Neural cell (in vitro differentiated cells): ENCODE data around the gene CABLES1. TPM values are rescaled to one million over a fixed set of nuclear protein-coding genes. Genes with fewer than 3 reads are reported as not detected.
"Not testable (repeated sequence)": the region's sequence is repeated elsewhere in the genome, so short reads cannot be mapped to it uniquely, and the experiment has no call there.

Experiments used
- H2AFZ ChIP-seq: fragments of 200-600, 300-800 bp; sonication (generic), shearing (Covaris generic); 2 replicates; pipeline ENCODE4 v1.6.0; 2014; ENCODE audit warnings: low read depth, mild to moderate bottlenecking, antibody characterized with exemption, low read length, moderate library complexity
- H3F3A ChIP-seq: fragments of 200-600 bp; shearing (Covaris generic); 2 replicates; pipeline ENCODE4 v1.6.1; 2016; ENCODE audit warnings: mild to moderate bottlenecking, moderate library complexity, mixed read lengths, antibody characterized with exemption, low read length; ENCODE audit not compliant: insufficient read depth, poor library complexity, severe bottlenecking
- H3K27ac ChIP-seq: fragments of 200-600, 300-800 bp; sonication (generic), shearing (Covaris generic); 2 replicates; pipeline ENCODE4 v1.5.1; 2014; ENCODE audit warnings: mild to moderate bottlenecking, low read length, moderate library complexity
- H3K27me3 ChIP-seq: fragments of 300-800, 200-600 bp; sonication (generic), shearing (Covaris generic); 2 replicates; pipeline ENCODE4 v1.6.0; 2014; ENCODE audit warnings: mild to moderate bottlenecking, low read depth, low read length, moderate library complexity; ENCODE audit not compliant: insufficient read depth
- H3K36me3 ChIP-seq: fragments of 300-800, 200-600 bp; sonication (generic), shearing (Covaris generic); 2 replicates; pipeline ENCODE4 v1.5.1; 2014; ENCODE audit warnings: mild to moderate bottlenecking, antibody characterized with exemption, low read length, moderate library complexity; ENCODE audit not compliant: insufficient read depth
- H3K4me2 ChIP-seq: fragments of 300-800, 200-600 bp; sonication (generic), shearing (Covaris generic); 2 replicates; pipeline ENCODE4 v1.6.0; 2014; ENCODE audit warnings: mild to moderate bottlenecking, low read length
- H3K4me3 ChIP-seq: fragments of 300-800, 200-600 bp; sonication (generic), shearing (Covaris generic); 2 replicates; pipeline ENCODE4 v1.5.1; 2014; ENCODE audit warnings: mild to moderate bottlenecking, low read length, moderate library complexity
- H3K79me2 ChIP-seq: fragments of 200-600 bp; shearing (Covaris generic); replicated peaks from 2 replicates; pipeline ENCODE4 v1.6.0; 2014; ENCODE audit warnings: mild to moderate bottlenecking, low read length, moderate library complexity; ENCODE audit not compliant: insufficient read depth
- H3K9ac ChIP-seq: fragments of 300-800, 200-600 bp; sonication (generic), shearing (Covaris generic); 2 replicates; pipeline ENCODE4 v1.6.1; 2016; ENCODE audit warnings: mild to moderate bottlenecking, low read length, mixed read lengths
- H3K9me2 ChIP-seq: fragments of 200-600 bp; shearing (Covaris generic); 2 replicates; pipeline ENCODE4 v1.6.1; 2016; ENCODE audit warnings: mild to moderate bottlenecking, low read length, mixed read lengths; ENCODE audit not compliant: insufficient read depth
- H3K9me3 ChIP-seq: fragments of 200-600, 300-800 bp; sonication (generic), shearing (Covaris generic); 2 replicates; pipeline ENCODE4 v1.6.1; 2016; ENCODE audit warnings: mild to moderate bottlenecking, mixed run types, low read length, moderate library complexity, mixed read lengths
- H4K20me1 ChIP-seq: fragments of 200-600 bp; shearing (Covaris generic); 2 replicates; pipeline ENCODE4 v1.6.1; 2016; ENCODE audit warnings: mild to moderate bottlenecking, mixed run types; ENCODE audit not compliant: insufficient read depth
- EP300 ChIP-seq: fragments of 450-650 bp; conservative IDR thresholded peaks from 2 replicates; pipeline ENCODE4 v1.6.1; 2014; ENCODE audit warnings: antibody characterized with exemption, mild to moderate bottlenecking, moderate library complexity; ENCODE audit not compliant: poor library complexity, severe bottlenecking
- EZH2 ChIP-seq: fragments of 200-600, 300-800 bp; shearing (Covaris generic), sonication (generic); IDR thresholded peaks from 2 replicates; pipeline ENCODE4 v1.6.1; 2014; ENCODE audit warnings: antibody characterized with exemption, low read length, borderline replicate concordance, mild to moderate bottlenecking; ENCODE audit not compliant: insufficient read depth, poor library complexity, severe bottlenecking
- MXI1 ChIP-seq: fragments of 450-650 bp; conservative IDR thresholded peaks from 2 replicates; pipeline ENCODE4 v1.6.1; 2014; ENCODE audit warnings: antibody characterized with exemption, mild to moderate bottlenecking; ENCODE audit not compliant: poor library complexity, severe bottlenecking
- POLR2AphosphoS5 ChIP-seq: IDR thresholded peaks from 2 replicates; pipeline ENCODE4 v1.6.1; 2012
- RAD21 ChIP-seq: fragments of 450-650 bp; conservative IDR thresholded peaks from 2 replicates; pipeline ENCODE4 v1.6.1; 2014; ENCODE audit warnings: antibody characterized with exemption, mild to moderate bottlenecking, moderate library complexity
- SMC3 ChIP-seq: fragments of 450-650 bp; conservative IDR thresholded peaks from 2 replicates; pipeline ENCODE4 v1.6.1; 2014; ENCODE audit warnings: antibody characterized with exemption, mild to moderate bottlenecking, moderate library complexity; ENCODE audit not compliant: poor library complexity
- TAF1 ChIP-seq: IDR thresholded peaks from 2 replicates; pipeline ENCODE4 v1.6.1; 2012; ENCODE audit warnings: low read depth
- polyA plus RNA-seq: library from polyadenylated mRNA; depleted of rRNA; stranded (reverse); fragments of >200 nt; gene quantifications from 2 replicates; pipeline ENCODE4 v1.2.3, GENCODE V29; 2014
- TF ChIP-seq, protein P1 (sequence below): fragments of 450-650 bp; IDR thresholded peaks from 2 replicates; pipeline ENCODE4 v1.5.1; 2014; ENCODE audit warnings: antibody characterized with exemption, mild to moderate bottlenecking, moderate library complexity; ENCODE audit not compliant: poor library complexity, severe bottlenecking
- TF ChIP-seq, protein P2 (sequence below): IDR thresholded peaks from 2 replicates; pipeline ENCODE4 v1.6.1; 2012; ENCODE audit warnings: borderline replicate concordance

Gene CABLES1
- polyA plus RNA-seq, 1 donor from 2014 or later, result 1.4 TPM

DNA sequence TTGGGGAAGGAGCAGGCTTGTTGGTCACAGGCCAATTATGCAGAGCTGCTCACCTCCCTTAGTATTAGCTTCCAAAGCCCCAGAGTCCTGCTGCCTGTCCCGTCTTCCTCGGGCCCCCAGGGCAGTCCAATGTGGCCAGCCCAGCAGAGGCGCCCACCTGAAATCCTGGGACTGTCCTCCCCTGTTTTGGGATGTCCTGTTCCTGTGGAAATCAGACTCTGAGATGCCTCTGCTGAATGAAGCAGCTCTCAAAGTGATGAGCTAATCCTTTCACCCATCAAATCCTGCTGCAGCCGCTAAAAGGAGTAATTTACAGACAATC, 105.3 kb downstream of the CABLES1 start:
- Histone ChIP-seq H3K27me3 (no peaks in the 10 kb centered on the region), H2AFZ (no peak overlapping the region), H3K4me3 (no peak overlapping the region), H3K27ac (no peak overlapping the region), H3K79me2 (no peaks in the 10 kb centered on the region), H3F3A (no peaks in the 10 kb centered on the region), H3K36me3 (no peaks in the 10 kb centered on the region), H3K9me2 (no peaks in the 10 kb centered on the region), H3K9me3 (no peaks in the 10 kb centered on the region), H3K4me2 (no peak overlapping the region), H4K20me1 (no peaks in the 10 kb centered on the region), H3K9ac (no peak overlapping the region)
- TF ChIP-seq POLR2AphosphoS5, result no peak
- no peak for TF ChIP-seq MXI1
- no peak for TF ChIP-seq TAF1
- no peak for TF ChIP-seq EZH2
- TF ChIP-seq, protein P1, sequence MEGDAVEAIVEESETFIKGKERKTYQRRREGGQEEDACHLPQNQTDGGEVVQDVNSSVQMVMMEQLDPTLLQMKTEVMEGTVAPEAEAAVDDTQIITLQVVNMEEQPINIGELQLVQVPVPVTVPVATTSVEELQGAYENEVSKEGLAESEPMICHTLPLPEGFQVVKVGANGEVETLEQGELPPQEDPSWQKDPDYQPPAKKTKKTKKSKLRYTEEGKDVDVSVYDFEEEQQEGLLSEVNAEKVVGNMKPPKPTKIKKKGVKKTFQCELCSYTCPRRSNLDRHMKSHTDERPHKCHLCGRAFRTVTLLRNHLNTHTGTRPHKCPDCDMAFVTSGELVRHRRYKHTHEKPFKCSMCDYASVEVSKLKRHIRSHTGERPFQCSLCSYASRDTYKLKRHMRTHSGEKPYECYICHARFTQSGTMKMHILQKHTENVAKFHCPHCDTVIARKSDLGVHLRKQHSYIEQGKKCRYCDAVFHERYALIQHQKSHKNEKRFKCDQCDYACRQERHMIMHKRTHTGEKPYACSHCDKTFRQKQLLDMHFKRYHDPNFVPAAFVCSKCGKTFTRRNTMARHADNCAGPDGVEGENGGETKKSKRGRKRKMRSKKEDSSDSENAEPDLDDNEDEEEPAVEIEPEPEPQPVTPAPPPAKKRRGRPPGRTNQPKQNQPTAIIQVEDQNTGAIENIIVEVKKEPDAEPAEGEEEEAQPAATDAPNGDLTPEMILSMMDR, result no peak
- TF ChIP-seq SMC3, result no peak
- TF ChIP-seq, protein P2, sequence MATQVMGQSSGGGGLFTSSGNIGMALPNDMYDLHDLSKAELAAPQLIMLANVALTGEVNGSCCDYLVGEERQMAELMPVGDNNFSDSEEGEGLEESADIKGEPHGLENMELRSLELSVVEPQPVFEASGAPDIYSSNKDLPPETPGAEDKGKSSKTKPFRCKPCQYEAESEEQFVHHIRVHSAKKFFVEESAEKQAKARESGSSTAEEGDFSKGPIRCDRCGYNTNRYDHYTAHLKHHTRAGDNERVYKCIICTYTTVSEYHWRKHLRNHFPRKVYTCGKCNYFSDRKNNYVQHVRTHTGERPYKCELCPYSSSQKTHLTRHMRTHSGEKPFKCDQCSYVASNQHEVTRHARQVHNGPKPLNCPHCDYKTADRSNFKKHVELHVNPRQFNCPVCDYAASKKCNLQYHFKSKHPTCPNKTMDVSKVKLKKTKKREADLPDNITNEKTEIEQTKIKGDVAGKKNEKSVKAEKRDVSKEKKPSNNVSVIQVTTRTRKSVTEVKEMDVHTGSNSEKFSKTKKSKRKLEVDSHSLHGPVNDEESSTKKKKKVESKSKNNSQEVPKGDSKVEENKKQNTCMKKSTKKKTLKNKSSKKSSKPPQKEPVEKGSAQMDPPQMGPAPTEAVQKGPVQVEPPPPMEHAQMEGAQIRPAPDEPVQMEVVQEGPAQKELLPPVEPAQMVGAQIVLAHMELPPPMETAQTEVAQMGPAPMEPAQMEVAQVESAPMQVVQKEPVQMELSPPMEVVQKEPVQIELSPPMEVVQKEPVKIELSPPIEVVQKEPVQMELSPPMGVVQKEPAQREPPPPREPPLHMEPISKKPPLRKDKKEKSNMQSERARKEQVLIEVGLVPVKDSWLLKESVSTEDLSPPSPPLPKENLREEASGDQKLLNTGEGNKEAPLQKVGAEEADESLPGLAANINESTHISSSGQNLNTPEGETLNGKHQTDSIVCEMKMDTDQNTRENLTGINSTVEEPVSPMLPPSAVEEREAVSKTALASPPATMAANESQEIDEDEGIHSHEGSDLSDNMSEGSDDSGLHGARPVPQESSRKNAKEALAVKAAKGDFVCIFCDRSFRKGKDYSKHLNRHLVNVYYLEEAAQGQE, result no peak
- TF ChIP-seq EP300, result no peak
- no peak for TF ChIP-seq RAD21

DNA sequence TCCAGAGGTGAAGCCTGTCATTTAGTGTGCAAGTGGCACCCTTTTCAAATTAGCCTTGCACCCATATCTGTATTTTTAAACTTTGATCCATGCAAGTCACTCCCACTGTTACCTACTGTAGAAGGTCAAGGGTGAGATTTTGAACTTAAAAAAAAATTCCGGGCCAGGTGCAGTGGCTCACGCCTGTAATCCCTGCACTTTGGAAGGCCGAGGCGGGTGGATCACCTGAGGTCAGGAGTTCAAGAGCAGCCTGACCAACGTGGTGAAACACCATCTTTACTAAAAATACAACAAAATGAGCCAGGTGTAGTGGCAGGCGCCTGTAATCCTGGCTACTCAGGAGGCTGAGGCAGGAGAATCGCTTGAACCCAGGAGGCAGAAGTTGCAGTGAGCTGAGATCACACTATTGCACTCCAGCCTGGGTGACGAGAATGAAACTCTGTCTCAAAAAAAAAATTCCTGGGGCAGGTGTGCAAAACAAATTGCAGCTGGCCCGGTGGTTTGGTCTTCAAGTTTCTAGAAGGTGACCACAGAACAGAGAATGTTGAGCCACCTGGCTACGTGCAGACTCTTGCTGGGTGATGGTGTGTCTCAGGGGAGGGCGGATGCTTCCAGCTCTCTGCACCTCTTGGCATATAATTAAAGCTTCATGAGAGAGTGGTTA, 106.7 kb downstream of the CABLES1 start:
- H3K4me3 ChIP-seq, H2AFZ ChIP-seq, H3K36me3 ChIP-seq, H3K9me3 ChIP-seq, H4K20me1 ChIP-seq, H3K79me2 ChIP-seq, H3K9ac ChIP-seq, H3K27ac ChIP-seq, H3K9me2 ChIP-seq, H3K27me3 ChIP-seq, H3F3A ChIP-seq, H3K4me2 ChIP-seq: not testable (repeated sequence)

DNA sequence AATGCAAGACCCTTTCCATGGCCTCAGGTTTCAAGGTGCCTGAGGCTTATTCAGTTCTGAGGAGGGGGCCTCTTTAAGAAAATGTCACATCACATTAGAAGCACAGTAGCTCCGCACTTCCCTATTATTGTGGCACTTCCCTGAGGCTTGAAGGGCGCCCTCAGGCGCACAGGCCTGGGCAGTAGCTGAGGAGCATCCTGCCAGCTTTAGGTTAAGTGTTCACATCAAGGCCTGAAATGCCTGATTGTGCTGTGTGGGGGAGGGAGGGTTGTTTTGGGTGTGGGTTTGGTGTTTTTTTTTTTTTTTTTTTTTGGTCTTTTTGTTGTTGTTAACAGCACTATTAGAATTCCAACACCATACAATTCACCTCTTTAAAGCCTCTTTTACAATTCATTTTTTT, 107.9 kb downstream of the CABLES1 start:
- TF ChIP-seq RAD21 (no peak), SMC3 (no peak), EZH2 (no peak), POLR2AphosphoS5 (no peak), MXI1 (no peak)
- TF ChIP-seq, protein P2, result no peak
- TF ChIP-seq, protein P1, result no peak
- H4K20me1 ChIP-seq, result no peaks in the 10 kb centered on the region
- H3K9me3 ChIP-seq, result no peaks in the 10 kb centered on the region
- H3K79me2 ChIP-seq, result no peaks in the 10 kb centered on the region
- H3K36me3 ChIP-seq, result no peaks in the 10 kb centered on the region
- no peaks in the 10 kb centered on the region for H3K9me2 ChIP-seq
- no peak overlapping the region for H3K4me3 ChIP-seq
- no peak overlapping the region for H3K4me2 ChIP-seq
- H2AFZ ChIP-seq, result no peak overlapping the region
- H3F3A ChIP-seq, result no peaks in the 10 kb centered on the region
- no peak overlapping the region for H3K27ac ChIP-seq
- no peaks in the 10 kb centered on the region for H3K27me3 ChIP-seq
- no peak overlapping the region for H3K9ac ChIP-seq
